Measurements from ENCODE around the gene EHBP1L1.

GRCh38 chr11:65639623-65640482 is 64.0 kb downstream of the EHBP1L1 start:
- no peak for TF ChIP-seq CTCF (optimal IDR thresholded peaks at IDR 0.05 in 1 of 3, IDR thresholded peaks at IDR 0.05 in 1 of 3, conservative IDR thresholded peaks at IDR 0.05 in 1 of 3; ENCODE audit: extremely low read depth in 1 of 3, insufficient read depth in 2 of 3, low read length in 3 of 3)
- no peak for TF ChIP-seq EZH2 (IDR thresholded peaks at IDR 0.05; ENCODE audit: low read length)
